ENCODE data around the gene PHLDA2.

GRCh38 chr11:2897048-2897447 lies 32.2 kb downstream of the PHLDA2 start:
- TF ChIP-seq CTCF (IDR thresholded peaks at IDR 0.05) (no peak), POLR2AphosphoS5 (IDR thresholded peaks at IDR 0.05; ENCODE audit: low read depth, low read length) (no peak)

Data from Panc1 (cell line).